SU-DHL-6 (cell line): ENCODE results near the gene TMEM59L.

ENCODE experiments used
- EZH2phosphoT487 ChIP-seq: fragments of 200-600 bp; sonication (generic), shearing (Covaris generic); conservative IDR thresholded peaks from 2 replicates; pipeline ENCODE4 v1.6.1; 2018; ENCODE audit warnings: mild to moderate bottlenecking, antibody characterized with exemption, low read length, moderate library complexity, mixed read lengths
- TF ChIP-seq, protein P1 (sequence below): fragments of 200-600 bp; sonication (generic); IDR thresholded peaks from one replicate; pipeline ENCODE4 v1.5.1; 2017; ENCODE audit warnings: antibody characterized with exemption, mild to moderate bottlenecking, low read length, moderate library complexity; ENCODE audit not compliant: insufficient read depth, poor library complexity, severe bottlenecking

DNA sequence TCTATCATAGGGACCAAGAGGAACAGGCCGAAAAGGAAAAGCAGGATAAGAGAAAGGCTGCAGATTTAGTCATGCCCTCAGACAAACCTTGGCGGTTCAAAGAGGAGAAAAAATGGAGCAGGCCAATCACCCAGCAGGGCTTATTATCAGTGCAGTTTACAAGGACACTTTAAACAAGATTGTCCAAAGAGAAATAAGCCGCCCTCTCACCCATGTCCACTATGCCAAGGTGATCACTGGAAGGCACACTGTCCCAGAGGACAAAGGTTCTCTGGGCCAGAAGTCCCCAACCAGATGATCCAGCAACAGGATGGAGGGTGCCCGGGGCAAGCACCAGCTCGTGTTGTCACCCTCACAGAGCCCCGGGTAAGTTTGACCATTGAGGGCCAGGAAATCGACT is 32.4 kb upstream of the TMEM59L start:
- TF ChIP-seq, protein P1, sequence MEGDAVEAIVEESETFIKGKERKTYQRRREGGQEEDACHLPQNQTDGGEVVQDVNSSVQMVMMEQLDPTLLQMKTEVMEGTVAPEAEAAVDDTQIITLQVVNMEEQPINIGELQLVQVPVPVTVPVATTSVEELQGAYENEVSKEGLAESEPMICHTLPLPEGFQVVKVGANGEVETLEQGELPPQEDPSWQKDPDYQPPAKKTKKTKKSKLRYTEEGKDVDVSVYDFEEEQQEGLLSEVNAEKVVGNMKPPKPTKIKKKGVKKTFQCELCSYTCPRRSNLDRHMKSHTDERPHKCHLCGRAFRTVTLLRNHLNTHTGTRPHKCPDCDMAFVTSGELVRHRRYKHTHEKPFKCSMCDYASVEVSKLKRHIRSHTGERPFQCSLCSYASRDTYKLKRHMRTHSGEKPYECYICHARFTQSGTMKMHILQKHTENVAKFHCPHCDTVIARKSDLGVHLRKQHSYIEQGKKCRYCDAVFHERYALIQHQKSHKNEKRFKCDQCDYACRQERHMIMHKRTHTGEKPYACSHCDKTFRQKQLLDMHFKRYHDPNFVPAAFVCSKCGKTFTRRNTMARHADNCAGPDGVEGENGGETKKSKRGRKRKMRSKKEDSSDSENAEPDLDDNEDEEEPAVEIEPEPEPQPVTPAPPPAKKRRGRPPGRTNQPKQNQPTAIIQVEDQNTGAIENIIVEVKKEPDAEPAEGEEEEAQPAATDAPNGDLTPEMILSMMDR = no peak
- no peak for TF ChIP-seq EZH2phosphoT487
